HG03342 (cell line): ENCODE results near the gene MSANTD3.
"Not testable (repeated sequence)": the region's sequence is repeated elsewhere in the genome, so short reads cannot be mapped to it uniquely, and the experiment has no call there.

Experiments
- ATAC-seq: cut with Tn5 transposase; IDR thresholded peaks from one replicate; pipeline ENCODE4 v1.9.1; 2021; ENCODE audit warnings: mild to moderate bottlenecking, moderate library complexity; ENCODE audit not compliant: unreplicated experiment

MSANTD3 gene

GRCh38 chr9:100426530-100427365 is at the start of gene MSANTD3:
Gene MSANTD3, plus strand, starts transcription at chr9:100427143. Its CDS starts 14,796 bp downstream, at chr9:100441939.
- peak; percentile 80 for ATAC-seq

- ATAC-seq, result no peak
Observed at GRCh38 chr9:100379862-100380261, 47.1 kb upstream of the MSANTD3 start.

- ATAC-seq, result not testable (repeated sequence)
Observed at GRCh38 chr9:100392989-100393388, 34.0 kb upstream of the MSANTD3 start.

- no peak for ATAC-seq
Observed at GRCh38 chr9:100394032-100394695, 32.8 kb upstream of the MSANTD3 start.

GRCh38 chr9:100394816-100395215 is 32.1 kb upstream of the MSANTD3 start:
- no peak for ATAC-seq

- ATAC-seq, result no peak
Observed at GRCh38 chr9:100396769-100397168, 30.2 kb upstream of the MSANTD3 start.

- ATAC-seq, result no peak
Observed at GRCh38 chr9:100397529-100398266, 29.2 kb upstream of the MSANTD3 start.

- no peak for ATAC-seq
Observed at GRCh38 chr9:100401042-100401441, 25.9 kb upstream of the MSANTD3 start.

- no peak for ATAC-seq
Observed at GRCh38 chr9:100406962-100407361, 20.0 kb upstream of the MSANTD3 start.

GRCh38 chr9:100408546-100409175 is 18.3 kb upstream of the MSANTD3 start:
- no peak for ATAC-seq

- no peak for ATAC-seq
Observed at GRCh38 chr9:100409176-100409556, 17.8 kb upstream of the MSANTD3 start.

GRCh38 chr9:100411472-100412283 is 15.3 kb upstream of the MSANTD3 start:
- peak; percentile 100 for ATAC-seq

- no peak for ATAC-seq
Observed at GRCh38 chr9:100413839-100414420, 13.0 kb upstream of the MSANTD3 start.

GRCh38 chr9:100417815-100418214 is 9.1 kb upstream of the MSANTD3 start:
- ATAC-seq, result no peak

GRCh38 chr9:100419166-100419565 is 7.8 kb upstream of the MSANTD3 start:
- ATAC-seq, result no peak

GRCh38 chr9:100421116-100421515 is 5.8 kb upstream of the MSANTD3 start:
- ATAC-seq, result not testable (repeated sequence)

GRCh38 chr9:100425758-100426157 is 1.2 kb upstream of the MSANTD3 start:
- ATAC-seq, result no peak

GRCh38 chr9:100426189-100426529 is 784 bp upstream of the MSANTD3 start:
- no peak for ATAC-seq

GRCh38 chr9:100427366-100428263 is 672 bp downstream of the MSANTD3 start:
- ATAC-seq, result peak; percentile 55
